Ecto neural progenitor cell (in vitro differentiated cells): Measurements from ENCODE around the gene ME3.

ENCODE experiments used
- DNase-seq: peaks from one replicate; pipeline ENCODE4 v3.0.0-alpha.2; 2018; ENCODE audit warnings: low spot score

Gene ME3

DNA sequence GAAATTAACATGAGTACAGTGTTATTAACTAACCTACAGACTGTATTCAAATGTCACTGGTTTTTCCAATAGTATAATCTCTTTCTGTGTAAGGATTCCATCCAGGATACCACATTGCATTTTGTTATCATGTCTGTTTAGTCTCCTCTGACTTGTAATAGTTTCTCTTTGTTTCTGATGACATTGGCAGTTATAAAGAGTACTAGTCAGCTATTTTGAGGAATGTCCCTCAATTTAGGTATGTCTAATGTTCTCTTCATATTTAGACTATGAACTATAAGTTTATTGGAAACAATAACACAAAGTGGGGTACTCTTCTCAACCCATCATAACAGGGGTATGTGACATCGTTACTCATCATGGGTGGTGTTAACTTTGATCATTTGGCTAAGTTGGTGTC lies 20.3 kb upstream of the ME3 start:
- no peak for DNase-seq

DNA sequence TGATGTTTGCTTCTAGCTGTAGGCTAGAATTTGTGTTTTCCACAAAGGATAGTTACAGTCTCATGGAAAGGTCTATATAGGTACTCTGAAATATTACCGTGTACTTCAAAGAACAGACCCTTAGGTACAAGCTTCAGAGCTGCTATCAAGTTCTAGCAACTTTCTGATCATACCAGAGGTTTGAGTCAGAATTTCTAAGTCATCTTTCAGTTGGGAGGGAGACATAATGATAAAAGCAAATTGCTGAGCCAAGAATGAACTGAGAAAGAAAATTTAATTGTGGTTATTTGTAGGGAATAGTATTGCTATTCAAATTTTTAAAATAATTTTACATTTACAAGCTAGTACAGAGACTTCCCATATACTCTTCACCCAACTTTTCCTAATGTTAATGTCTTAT lies 19.9 kb upstream of the ME3 start:
- DNase-seq, result no peak

DNA sequence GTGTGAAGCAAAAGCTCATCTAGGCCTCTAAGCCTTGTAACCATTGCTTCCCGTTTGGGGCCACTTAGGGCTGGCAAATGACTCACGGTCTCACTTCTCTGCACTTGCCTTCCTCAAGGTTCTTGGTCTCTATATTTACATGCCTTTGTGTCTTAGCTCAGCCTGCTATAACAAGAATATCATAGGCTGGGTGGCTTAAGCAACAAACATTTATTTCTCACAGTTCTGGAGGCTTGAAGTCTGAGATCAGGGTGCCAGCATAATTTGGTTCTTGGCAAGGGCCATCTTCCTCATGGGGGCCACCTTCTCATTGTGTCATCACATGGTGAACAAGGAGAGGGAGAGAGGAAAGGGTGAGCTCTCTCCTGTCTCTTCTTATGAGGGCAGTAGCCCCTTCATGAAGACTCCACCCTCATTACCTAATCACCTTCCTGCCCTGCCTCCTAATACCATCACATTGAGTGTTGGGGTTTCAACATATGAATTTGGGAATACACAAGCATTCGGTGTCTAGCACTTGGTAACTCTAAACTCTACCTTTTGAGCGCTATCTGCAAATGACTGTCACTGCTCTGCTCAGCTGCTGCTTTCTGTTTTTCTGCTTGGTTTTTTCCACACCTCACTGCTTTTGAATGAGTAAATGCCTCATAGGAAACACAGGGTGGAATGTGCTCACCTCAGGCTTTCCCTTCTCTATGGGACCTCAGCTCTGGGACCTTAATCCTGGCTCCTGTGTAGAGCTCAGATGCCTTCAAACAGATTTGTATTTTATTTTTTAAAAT lies 16.2 kb upstream of the ME3 start:
- no peak for DNase-seq

DNA sequence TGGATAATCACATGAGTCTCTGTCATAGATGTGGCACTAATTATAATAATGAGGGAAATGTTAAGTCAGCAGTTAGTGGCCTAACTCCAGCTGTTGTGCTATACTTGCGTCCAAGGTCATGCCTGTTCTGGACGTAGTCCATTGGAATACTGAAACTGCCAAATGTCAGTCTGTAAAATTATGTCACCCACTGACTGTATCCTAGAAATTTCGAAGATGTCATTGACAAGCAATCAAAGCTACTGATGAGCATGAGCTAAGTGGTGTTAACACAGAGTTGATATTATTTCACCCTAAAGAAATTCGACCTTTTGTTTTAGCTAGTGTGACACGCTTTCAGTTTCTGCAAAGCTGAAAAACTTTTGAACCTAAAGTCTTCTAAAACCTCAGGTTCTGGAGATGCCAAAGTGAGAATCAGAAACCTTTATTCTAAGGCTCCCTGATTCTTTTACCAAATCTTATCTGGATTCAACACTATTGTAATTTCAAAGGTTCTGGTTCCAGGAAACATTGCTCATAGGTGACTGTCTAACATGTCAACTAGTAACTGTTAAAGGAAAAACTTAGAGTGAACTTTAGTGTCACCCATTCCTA lies 14.9 kb upstream of the ME3 start:
- DNase-seq, result no peak

DNA sequence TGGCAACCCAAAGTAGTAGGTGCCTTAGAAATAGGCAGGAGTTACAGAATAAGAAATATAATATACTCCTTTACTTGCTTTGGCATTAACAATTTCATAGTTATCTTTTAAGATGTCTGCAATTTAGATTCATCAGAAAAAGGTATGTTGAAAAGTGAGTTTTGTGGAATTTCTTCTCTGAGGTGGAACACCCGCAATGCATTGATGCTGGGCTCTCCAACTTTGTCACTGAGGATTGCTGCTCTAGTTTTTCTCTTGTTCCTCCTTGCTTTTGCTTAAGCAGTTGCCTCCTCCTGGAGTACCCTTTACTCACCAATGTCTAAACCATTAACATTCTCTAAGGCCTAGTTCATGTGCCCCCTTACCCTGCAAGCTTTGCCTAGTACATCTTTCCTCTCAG lies 14.1 kb upstream of the ME3 start:
- no peak for DNase-seq

DNA sequence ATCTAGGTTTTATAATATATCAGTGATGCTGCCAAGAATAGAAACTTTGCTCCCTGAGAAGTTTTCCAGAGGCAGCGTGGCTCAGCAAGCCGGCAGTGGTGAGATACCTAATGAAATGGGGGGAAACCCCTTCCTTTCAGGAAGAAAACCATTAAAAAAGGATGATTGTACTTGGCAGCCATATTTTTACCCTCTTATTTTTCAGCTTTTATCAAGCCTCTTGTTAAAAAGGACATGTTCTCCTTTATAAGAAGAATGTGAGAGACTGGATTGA lies 9.0 kb upstream of the ME3 start:
- DNase-seq, result no peak

DNA sequence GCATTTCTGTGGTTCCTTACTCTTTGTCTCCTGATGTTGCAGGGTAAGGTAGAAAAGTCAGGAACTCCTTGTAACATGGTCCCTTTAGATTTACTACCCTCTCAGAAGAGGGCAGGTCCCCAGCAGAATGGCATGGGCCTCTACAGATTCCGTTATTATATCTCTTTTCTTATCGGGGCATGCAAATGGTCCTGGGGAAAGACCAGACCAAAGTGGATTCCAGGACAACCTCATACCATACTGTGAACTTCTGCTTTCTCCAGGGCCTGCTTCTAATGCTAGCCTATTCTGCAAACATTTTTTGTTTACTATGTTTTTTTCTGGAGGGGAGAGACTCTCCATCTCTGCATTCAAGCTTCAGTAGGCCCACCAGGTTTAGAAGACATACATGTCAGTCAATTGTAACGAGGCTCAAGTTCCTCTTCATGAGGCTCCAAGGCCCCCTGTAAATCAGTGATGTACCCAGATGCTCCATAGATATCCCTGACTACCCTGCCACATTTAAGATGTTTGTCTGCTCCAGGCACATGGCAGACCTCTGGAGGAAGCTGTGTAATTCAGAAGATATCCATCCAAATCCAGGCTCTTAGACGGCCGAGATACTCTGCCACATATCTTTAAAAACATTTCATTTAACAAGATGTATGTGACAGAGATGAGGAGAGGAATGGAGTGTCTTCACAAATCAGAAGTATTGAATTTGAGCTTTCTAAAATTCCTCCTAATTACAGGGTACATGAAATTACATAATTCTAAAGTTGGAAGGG lies 8.5 kb upstream of the ME3 start:
- DNase-seq, result no peak

DNA sequence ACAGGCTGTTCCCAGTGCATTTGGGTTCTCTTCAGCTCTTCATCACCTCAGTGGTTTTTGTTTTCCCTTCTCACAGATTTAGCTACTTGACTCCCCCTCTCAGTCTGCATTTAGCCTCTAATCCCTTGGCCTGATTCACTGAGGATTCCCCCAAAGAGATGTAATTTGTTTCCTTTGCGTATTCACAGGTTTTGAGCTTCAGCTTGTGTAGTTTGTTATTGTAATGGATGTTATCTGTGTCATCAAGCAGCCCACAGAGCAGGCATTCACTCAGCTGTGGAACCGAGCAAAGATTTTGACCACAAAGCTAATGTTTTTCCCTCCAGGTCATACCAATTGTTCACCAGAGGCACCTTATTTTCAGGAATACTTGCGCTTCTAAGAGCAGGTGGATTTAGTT lies 6.4 kb upstream of the ME3 start:
- no peak for DNase-seq

DNA sequence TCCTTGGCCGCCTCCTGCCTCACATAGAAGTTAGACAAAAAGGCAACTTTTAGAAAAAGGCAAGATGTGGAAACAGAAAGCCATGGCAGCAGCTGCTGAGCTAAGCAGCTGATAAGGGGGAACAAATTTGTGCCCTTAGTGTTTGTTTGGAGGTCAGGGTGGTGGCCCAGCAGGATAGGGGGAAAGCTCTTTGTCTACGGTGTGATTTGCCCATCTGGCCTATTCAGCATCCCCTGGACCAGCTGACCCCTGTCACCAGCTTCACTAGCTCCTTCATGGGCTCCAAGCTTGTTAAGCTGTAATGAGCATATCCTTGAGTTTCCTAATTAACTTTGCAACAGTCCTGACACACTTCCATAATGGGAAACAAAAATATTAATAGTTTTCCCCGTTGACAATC lies 5.9 kb upstream of the ME3 start:
- peak; percentile 71 for DNase-seq

DNA sequence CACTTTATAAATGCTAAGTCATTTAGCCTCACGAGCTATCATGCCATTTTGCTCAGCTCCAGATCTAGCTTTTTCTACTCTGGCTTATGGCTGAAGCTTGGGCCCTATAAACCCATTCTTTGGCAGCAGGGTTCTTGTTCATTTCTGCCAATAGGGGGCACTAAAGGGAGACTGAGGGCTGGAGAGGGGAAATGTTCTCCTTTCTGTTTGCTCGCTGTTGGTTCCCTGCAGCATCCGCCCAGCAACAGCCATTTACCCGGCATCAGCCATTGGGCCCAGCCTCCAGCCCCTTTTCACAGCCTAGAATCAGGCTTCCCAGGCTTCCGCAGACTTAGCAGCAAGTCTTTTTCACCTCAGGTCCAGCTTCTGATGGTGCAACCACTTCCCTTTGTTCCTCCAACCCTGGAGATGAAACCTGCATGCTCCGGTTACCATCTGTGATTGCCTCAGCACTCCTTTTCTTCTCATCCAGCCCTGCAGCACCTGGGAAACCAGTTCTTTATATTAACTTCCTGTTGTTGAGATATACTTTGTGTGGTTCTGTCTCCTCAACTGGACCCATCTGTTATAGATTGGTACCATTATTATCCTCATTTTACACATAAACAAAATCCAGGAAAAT lies 4.2 kb upstream of the ME3 start:
- DNase-seq, result peak; percentile 67

DNA sequence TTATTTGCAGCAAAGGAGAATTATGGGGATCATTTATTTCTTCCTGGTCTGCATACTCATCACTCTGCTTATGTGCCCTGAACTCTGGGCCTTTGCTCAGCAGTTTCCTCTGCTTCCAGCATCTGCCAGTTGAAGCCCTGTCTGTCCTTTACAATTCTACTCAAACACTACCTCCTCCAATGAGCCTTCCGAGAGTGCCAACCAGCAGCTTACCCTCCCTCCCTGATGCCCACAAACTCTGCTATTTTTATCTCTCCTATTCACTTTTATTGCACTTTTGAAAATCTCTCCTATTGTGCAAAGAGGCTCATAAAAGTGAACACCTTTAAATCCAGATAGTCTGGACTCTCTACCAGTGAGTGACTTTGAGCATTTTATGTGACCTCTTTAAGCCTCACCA lies 3.6 kb upstream of the ME3 start:
- no peak for DNase-seq

DNA sequence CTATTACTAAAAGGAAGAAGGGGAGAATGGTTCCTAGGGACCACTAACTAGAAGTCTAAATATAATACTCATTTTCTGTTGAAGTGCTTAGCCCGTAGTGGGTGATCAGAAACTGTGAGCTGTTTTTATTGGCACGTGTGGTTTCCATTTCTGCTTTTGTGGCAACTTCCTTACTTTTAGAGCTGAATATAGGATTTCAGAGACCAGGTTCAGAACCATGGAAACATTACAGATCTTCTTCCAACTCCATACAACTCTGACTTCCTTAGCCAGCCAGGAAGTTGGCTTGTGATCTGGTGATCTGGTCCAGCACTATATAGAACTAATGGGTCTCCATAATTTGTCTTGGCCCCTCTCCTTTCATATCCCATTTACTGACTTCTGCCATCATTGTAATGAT lies 2.6 kb upstream of the ME3 start:
- no peak for DNase-seq

DNA sequence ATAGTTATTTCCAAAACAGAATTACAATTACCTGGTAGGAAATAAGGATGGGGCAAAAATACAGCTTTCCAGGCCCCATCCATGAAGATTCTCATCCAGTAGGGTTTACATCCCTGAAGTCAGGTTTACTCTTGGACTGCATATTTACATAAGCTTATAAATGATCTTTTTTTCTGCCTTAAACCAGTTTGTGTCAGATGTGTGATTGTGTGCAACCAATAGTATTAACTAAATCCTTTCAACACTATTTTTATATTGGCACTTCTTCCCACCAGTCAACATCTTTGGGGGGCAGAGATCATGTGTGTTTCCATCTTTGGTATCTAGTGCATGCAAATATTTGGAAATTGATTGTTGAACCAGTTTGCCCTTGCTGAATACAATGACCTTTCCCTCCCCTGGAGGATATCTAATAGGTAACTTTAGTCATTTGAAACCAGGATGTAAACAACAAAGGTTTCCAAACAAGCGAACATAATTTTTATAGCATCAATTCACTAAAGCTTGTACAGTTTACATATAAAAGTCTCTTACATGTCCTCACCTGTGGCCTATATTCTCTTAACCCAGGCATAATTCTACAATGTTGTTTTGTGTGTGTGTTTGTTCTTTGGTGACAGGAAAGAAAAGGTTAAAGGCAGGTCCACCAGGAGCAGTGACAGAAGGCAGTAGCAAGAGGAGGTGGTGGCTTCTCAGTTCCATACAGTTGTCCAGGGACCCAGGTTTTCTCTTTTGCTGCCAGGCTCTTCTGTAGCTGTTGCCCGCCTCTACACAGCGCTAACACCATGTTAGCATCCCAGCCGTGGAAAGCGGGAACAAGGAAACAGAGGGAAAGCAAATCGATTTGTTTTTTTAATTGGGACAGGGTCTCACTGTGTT lies 1.7 kb upstream of the ME3 start:
- DNase-seq, result no peak

DNA sequence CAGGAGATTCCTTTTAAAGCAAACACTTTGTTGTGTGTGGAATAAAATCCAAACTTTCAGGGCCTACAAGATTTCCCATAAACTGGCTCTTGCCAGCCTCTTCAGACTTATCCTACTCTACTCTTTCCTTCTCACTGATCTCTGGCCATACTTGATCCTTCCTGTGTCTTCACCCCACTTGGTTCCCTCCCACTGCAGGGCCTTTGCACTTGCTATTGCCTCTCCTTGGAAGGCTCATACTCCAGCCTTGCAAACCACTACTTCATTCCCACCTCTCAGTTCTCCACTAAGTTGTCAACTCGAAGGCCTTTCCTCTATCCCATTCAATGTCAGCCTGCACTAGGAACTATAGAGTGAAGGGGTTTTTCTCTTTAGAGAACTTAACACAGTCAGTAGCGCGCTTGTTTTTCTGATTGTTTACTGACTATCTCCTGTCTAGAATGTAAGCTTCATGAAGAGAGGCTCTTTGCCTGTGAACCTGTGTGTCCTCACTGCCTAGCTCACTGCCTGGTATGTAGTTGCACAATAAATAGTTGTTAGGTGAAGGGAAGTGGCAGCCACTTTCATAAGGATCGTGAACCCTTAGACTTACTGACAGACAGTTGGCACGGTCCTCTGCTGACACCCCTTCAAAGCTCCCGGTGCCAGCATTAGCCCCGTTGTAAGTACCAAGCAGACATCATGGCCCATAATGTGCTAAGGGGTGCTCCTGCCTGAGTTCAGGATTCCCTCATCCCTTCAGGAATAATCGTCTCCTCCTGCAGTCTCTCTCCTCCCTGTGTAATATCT lies 833 bp upstream of the ME3 start:
- no peak for DNase-seq

DNA sequence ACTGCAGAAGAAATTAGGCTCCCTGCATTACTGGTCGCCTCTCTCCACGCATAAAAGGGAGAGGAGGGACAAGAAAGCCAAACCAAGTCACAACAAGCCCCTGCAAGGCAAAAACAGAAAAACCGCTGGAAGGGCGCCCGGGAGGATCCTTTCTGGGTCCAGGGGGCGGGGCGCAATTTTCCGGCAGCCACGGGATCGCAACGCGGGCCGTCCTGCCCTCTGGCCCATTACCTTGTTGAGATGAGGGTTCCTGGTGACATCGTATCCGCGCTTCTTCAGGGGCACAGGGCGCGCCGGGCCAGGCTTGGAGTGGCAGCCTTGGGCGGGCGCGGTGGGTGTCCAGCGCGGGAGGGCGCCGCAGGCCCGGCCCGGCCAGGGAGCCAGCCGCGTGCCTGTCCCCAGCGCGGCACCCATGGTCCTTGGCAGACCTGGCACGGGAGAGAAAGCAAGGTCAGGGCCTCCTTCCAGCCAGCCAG lies 847 bp downstream of the ME3 start:
- DNase-seq, result peak; percentile 70

DNA sequence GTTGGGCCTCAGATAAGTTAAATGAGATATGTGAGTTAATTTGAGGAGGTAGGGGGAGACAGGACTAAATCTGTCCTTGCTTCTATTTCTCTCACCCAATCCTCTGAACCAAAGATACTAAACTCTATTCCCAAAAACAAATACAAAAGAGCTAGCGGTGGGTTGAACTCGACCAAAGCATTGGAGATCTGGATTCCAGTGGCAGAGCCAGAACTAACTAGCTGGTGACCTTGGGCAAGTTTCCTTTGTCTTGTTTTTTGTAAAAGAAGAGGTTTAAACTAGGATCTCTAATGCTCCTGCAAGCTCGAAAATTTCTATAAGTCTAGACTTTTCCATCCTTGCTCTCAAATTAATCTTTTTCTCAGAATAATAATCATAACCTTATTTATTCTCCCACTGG lies 1.5 kb downstream of the ME3 start:
- DNase-seq, result no peak

DNA sequence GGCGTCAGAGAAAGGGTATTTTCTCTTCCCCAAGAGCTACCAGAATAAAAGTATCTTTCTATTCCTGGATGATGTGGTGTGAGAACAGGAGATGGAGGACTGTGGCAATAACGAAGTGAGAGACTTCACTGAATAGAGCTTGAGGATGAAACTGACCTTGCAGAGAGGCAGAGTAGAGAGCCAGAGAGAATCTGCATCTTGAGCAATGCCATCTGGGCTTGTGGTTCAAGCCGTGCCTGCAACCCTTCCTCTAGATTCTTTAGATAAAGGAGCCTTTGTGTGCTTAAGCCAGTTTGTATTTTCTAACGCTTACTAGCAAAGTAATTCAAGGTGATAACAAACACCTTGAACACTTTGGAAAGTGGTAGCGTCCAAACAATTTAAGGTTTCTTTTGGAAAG lies 2.2 kb downstream of the ME3 start:
- DNase-seq, result no peak

DNA sequence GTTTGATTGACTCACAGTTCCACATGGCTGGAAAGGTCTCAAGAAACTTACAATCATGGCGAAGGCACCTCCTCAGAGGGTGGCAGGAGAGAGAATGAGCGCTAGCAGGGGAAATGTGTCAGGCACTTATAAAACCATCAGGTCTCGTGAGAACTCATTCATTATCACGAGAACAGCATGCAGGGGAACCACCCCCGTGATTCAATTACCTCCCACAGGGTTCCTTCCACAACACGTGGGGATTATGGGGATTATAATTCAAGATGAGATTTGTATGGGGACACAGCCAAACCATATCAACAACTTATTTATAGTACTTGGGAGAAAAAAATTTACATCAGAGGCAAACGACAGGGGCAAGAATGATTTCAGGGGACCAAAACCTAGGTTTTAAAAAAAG lies 3.0 kb downstream of the ME3 start:
- DNase-seq, result no peak

DNA sequence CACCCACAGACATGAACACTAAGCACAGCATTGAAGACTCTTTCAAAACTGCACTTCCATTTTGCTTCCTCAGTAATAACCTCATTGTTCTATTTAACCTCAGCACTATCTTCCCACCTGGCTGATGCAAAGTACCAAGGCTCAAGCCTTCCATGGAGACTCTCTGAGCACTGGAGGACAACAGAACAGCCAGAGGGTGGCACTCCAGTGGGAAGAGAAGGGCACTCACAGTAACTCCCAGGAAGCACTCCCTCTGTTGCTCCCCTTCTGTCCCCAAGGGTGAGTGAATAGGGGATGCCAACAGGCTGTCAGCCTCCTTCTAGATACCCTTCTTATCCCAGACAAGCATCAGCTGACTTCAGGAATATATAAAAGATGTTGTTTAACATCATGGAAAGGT lies 3.5 kb downstream of the ME3 start:
- DNase-seq, result no peak

DNA sequence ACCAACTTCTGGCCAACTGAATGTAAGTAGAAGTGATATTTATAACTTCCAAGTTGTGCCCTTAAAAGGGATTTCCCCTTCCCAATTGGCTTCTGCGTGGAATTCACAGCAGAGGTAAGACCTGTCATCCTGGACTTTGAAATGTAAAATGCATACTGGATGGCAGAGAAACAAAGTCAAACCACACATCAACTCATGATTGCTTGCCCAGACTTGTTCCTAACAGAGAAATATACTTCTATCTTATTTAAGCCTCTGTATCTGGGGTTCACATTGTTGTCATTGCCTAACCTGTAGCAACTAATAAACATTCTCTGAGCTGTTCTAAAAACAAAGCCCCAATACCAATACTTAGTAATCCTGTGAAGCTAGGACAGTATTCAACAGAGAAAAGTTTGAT lies 6.2 kb downstream of the ME3 start:
- DNase-seq, result no peak

DNA sequence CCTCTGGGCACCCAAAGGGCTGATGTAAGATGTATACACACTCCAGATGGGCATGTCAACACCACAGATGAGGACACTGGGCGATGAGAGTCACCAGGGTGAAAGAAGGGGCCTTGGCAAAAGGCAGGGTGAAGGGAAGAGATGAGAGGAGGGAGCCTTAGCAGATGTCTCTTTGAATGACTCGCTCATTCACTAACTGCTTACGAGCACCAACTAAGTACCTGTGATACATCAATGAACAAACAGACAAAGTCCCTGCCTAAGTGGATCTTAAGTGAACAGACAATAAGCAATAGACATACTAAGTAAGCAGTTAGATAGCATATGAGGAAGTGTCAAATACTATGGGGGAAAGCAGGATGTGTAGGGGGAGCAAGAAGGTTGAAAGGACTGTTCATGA lies 7.5 kb downstream of the ME3 start:
- no peak for DNase-seq
